Stimulated activated naive CD8-positive, alpha-beta T cell treated with anti-CD3 and anti-CD28 coated beads, Interleukin-15, amount 100 ng/mL, for 72 hours (primary cell): ENCODE data around the gene LRR1.
"Not testable (repeated sequence)": the region's sequence is repeated elsewhere in the genome, so short reads cannot be mapped to it uniquely, and the experiment has no call there.

ENCODE experiments used
- ATAC-seq: fragments of 150-1000 bp; cut with Tn5 transposase; 2 replicates; pipeline ENCODE4 v1.10.0; 2021; ENCODE audit warnings: mild to moderate bottlenecking, moderate library complexity
- DNase-seq, 2 donors: peaks; one replicate each; pipeline ENCODE4 v3.0.0; 2021 to 2022
- H3K27ac Mint-ChIP-seq, 2 donors: one replicate each; pipeline ENCODE4 v1.8.0; 2022; ENCODE audit warnings: mild to moderate bottlenecking in 2 of 2, mixed read lengths in 2 of 2, moderate library complexity in 2 of 2
- H3K27me3 Mint-ChIP-seq: one replicate; pipeline ENCODE4 v1.8.0; 2022; ENCODE audit warnings: mixed read lengths
- H3K4me1 Mint-ChIP-seq: one replicate; pipeline ENCODE4 v1.8.0; 2022; ENCODE audit warnings: mild to moderate bottlenecking, mixed read lengths
- H3K4me3 Mint-ChIP-seq, 2 donors: one replicate each; pipeline ENCODE4 v1.8.0; 2022; ENCODE audit warnings: mild to moderate bottlenecking in 2 of 2, mixed read lengths in 2 of 2, moderate library complexity in 1 of 2
- H3K9me3 Mint-ChIP-seq, 2 donors: one replicate each; pipeline ENCODE4 v1.8.0; 2022; ENCODE audit warnings: mixed read lengths in 2 of 2

LRR1 gene

GRCh38 chr14:49582113-49582977 lies 16.4 kb upstream of the LRR1 start:
- Mint-ChIP-seq H3K27me3 (no peaks in the 10 kb centered on the region), H3K27ac (peak overlapping the region; percentile 72 to 73), H3K4me1 (peaks cover 65% of the 10 kb centered on the region), H3K4me3 (peak overlapping the region in 1 of 2 donors; percentile 37), H3K9me3 (no peaks in the 10 kb centered on the region)
- ATAC-seq = no peak
- no peak for DNase-seq

GRCh38 chr14:49583629-49584028 lies 15.1 kb upstream of the LRR1 start:
- H3K4me3 Mint-ChIP-seq = peak overlapping the region; percentile 93 to 96
- no peak for ATAC-seq
- H3K9me3 Mint-ChIP-seq = no peaks in the 10 kb centered on the region
- peak overlapping the region in 1 of 2 donors; percentile 100 for H3K27ac Mint-ChIP-seq
- H3K27me3 Mint-ChIP-seq = no peaks in the 10 kb centered on the region
- H3K4me1 Mint-ChIP-seq = peaks cover 57% of the 10 kb centered on the region
- no peak for DNase-seq

- no peak for ATAC-seq
- Mint-ChIP-seq H3K4me3 (peak overlapping the region; percentile 93 to 96), H3K27ac (peak overlapping the region; percentile 98 to 100), H3K9me3 (no peaks in the 10 kb centered on the region), H3K27me3 (no peaks in the 10 kb centered on the region), H3K4me1 (peaks cover 53% of the 10 kb centered on the region)
- no peak for DNase-seq
Measured at GRCh38 chr14:49584058-49584457, 14.7 kb upstream of the LRR1 start.

GRCh38 chr14:49584981-49585640 lies 13.6 kb upstream of the LRR1 start:
- peak overlapping the region; percentile 98 to 100 for H3K27ac Mint-ChIP-seq
- peak in 1 of 2 donors; percentile 31 for DNase-seq
- ATAC-seq, H3K9me3 Mint-ChIP-seq, H3K27me3 Mint-ChIP-seq: not testable (repeated sequence)
- H3K4me3 Mint-ChIP-seq = peak overlapping the region; percentile 93 to 96
- H3K4me1 Mint-ChIP-seq = peaks cover 43% of the 10 kb centered on the region

- ATAC-seq (peak; percentile 92), DNase-seq (peak; percentile 99)
- Mint-ChIP-seq H3K27ac (peak within 1 kb of the TSS; percentile 98 to 100), H3K4me1 (peaks cover 36% of the 10 kb centered on the region), H3K9me3 (no peaks in the 10 kb centered on the region), H3K4me3 (peak within 1 kb of the TSS; percentile 93 to 96), H3K27me3 (no peaks in the 10 kb centered on the region)
Measured at GRCh38 chr14:49585803-49586672, 12.7 kb upstream of the LRR1 start, which contains the start of gene RPS29. TSS of gene RPS29 (minus strand) at chr14:49586380. CDS start at chr14:49586346, 34 bp downstream.

GRCh38 chr14:49586673-49587460 lies 11.9 kb upstream of the LRR1 start:
- H3K9me3 Mint-ChIP-seq = no peaks in the 10 kb centered on the region
- ATAC-seq (peak; percentile 66), DNase-seq (peak in 1 of 2 donors; percentile 77)
- no peaks in the 10 kb centered on the region for H3K27me3 Mint-ChIP-seq
- peaks cover 28% of the 10 kb centered on the region for H3K4me1 Mint-ChIP-seq
- peak overlapping the region; percentile 98 to 100 for H3K27ac Mint-ChIP-seq
- H3K4me3 Mint-ChIP-seq = peak overlapping the region; percentile 93 to 96

GRCh38 chr14:49589387-49589786 lies 9.4 kb upstream of the LRR1 start:
- no peak overlapping the region for H3K27ac Mint-ChIP-seq
- H3K27me3 Mint-ChIP-seq = no peaks in the 10 kb centered on the region
- ATAC-seq (no peak), DNase-seq (no peak)
- no peak overlapping the region for H3K4me3 Mint-ChIP-seq
- no peaks in the 10 kb centered on the region for H3K9me3 Mint-ChIP-seq
- peaks cover 4% of the 10 kb centered on the region for H3K4me1 Mint-ChIP-seq

- Mint-ChIP-seq H3K27me3 (no peaks in the 10 kb centered on the region), H3K27ac (no peak overlapping the region), H3K9me3 (no peaks in the 10 kb centered on the region), H3K4me3 (no peak overlapping the region), H3K4me1 (peaks cover 29% of the 10 kb centered on the region)
- ATAC-seq (no peak), DNase-seq (no peak)
Measured at GRCh38 chr14:49593016-49593415, 5.7 kb upstream of the LRR1 start.

- ATAC-seq (no peak), DNase-seq (no peak)
- Mint-ChIP-seq H3K27me3 (no peaks in the 10 kb centered on the region), H3K4me3 (no peak overlapping the region), H3K27ac (no peak overlapping the region), H3K4me1 (peaks cover 29% of the 10 kb centered on the region), H3K9me3 (no peaks in the 10 kb centered on the region)
Measured at GRCh38 chr14:49594347-49595091, 4.2 kb upstream of the LRR1 start.

GRCh38 chr14:49598189-49598484 lies 603 bp upstream of the LRR1 start:
- DNase-seq (no peak), ATAC-seq (no peak)
- Mint-ChIP-seq H3K4me1 (peaks cover 41% of the 10 kb centered on the region), H3K27ac (peak overlapping the region; percentile 97 to 100), H3K27me3 (no peaks in the 10 kb centered on the region), H3K9me3 (no peaks in the 10 kb centered on the region), H3K4me3 (peak overlapping the region; percentile 87 to 97)

- H3K27me3 Mint-ChIP-seq = no peaks in the 10 kb centered on the region
- no peaks in the 10 kb centered on the region for H3K9me3 Mint-ChIP-seq
- no peak overlapping the region for H3K27ac Mint-ChIP-seq
- ATAC-seq = no peak
- no peak overlapping the region for H3K4me3 Mint-ChIP-seq
- no peak for DNase-seq
- peaks cover 13% of the 10 kb centered on the region for H3K4me1 Mint-ChIP-seq
Measured at GRCh38 chr14:49607583-49607982, 8.8 kb downstream of the LRR1 start.

GRCh38 chr14:49612251-49612650 lies 13.5 kb downstream of the LRR1 start:
- ATAC-seq = no peak

GRCh38 chr14:49612671-49613070 lies 13.9 kb downstream of the LRR1 start:
- ATAC-seq (no peak), DNase-seq (no peak)
- H3K9me3 Mint-ChIP-seq = no peaks in the 10 kb centered on the region
- H3K27me3 Mint-ChIP-seq = no peaks in the 10 kb centered on the region
- no peak overlapping the region for H3K27ac Mint-ChIP-seq
- no peak overlapping the region for H3K4me3 Mint-ChIP-seq
- peaks cover 16% of the 10 kb centered on the region for H3K4me1 Mint-ChIP-seq

More at GRCh38 chr14:49612251-49612650, 13.5 kb downstream of the LRR1 start:
- DNase-seq = no peak
- no peak overlapping the region for H3K27ac Mint-ChIP-seq
- H3K27me3 Mint-ChIP-seq = no peaks in the 10 kb centered on the region
- no peaks in the 10 kb centered on the region for H3K9me3 Mint-ChIP-seq
- H3K4me3 Mint-ChIP-seq = no peak overlapping the region
- H3K4me1 Mint-ChIP-seq = peaks cover 12% of the 10 kb centered on the region

- Mint-ChIP-seq H3K4me1 (peaks cover 32% of the 10 kb centered on the region), H3K27ac (no peak overlapping the region), H3K4me3 (no peak overlapping the region), H3K9me3 (no peaks in the 10 kb centered on the region), H3K27me3 (no peaks in the 10 kb centered on the region)
- DNase-seq (no peak), ATAC-seq (no peak)
Measured at GRCh38 chr14:49614196-49614595, 15.5 kb downstream of the LRR1 start.
